ENCODE measurements around the gene SPACA9.

SPACA9 gene

GRCh38 chr9:132887181-132888120, 8.8 kb downstream of the SPACA9 start:
- no peaks in the 10 kb centered on the region for H3K9me3 ChIP-seq (ENCODE audit: low read length)
- H3K4me3 ChIP-seq (ENCODE audit: low read length): no peak overlapping the region
- H3K27me3 ChIP-seq (ENCODE audit: insufficient read depth, low read length): no peaks in the 10 kb centered on the region
- H3K36me3 ChIP-seq (ENCODE audit: insufficient read depth, low read length): peaks cover 8% of the 10 kb centered on the region
- H2AFZ ChIP-seq (ENCODE audit: low read depth, low read length): no peak overlapping the region
- H3K4me1 ChIP-seq (ENCODE audit: insufficient read depth, low read length): no peaks in the 10 kb centered on the region

- Histone ChIP-seq H3K36me3 (ENCODE audit: insufficient read depth, low read length) (peaks cover 15% of the 10 kb centered on the region), H3K4me3 (ENCODE audit: low read length) (no peak overlapping the region), H3K9me3 (ENCODE audit: low read length) (no peaks in the 10 kb centered on the region), H2AFZ (ENCODE audit: low read depth, low read length) (no peak overlapping the region), H3K4me1 (ENCODE audit: insufficient read depth, low read length) (no peaks in the 10 kb centered on the region), H3K27me3 (ENCODE audit: insufficient read depth, low read length) (no peaks in the 10 kb centered on the region)
Observed at GRCh38 chr9:132888151-132888550, 9.5 kb downstream of the SPACA9 start.

- H3K27me3 ChIP-seq (ENCODE audit: insufficient read depth, low read length): no peaks in the 10 kb centered on the region
- H3K4me3 ChIP-seq (ENCODE audit: low read length): no peak overlapping the region
- no peaks in the 10 kb centered on the region for H3K9me3 ChIP-seq (ENCODE audit: low read length)
- peaks cover 56% of the 10 kb centered on the region for H3K36me3 ChIP-seq (ENCODE audit: insufficient read depth, low read length)
- no peak overlapping the region for H2AFZ ChIP-seq (ENCODE audit: low read depth, low read length)
- no peaks in the 10 kb centered on the region for H3K4me1 ChIP-seq (ENCODE audit: insufficient read depth, low read length)
Observed at GRCh38 chr9:132892400-132892799, 13.7 kb downstream of the SPACA9 start.

DNA sequence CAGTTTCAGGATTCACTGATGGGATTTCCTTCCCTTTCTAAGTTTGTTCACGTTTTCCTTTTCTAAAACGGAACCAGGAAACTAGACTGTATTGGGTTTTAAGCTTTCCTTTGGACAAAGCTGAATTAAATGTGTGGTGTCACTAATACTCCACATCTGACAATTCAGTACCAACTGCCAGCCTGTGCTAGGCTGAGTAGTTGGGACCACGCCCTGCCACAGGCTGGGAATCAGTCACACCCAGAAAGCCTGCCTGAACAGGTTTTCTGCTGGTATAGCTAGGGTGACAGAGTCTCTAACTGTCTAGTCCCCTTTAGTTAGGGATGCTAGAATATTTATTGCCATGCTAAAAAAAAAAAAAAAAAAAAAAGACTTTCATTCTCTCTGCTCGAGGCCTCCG, 15.6 kb downstream of the SPACA9 start:
- H3K4me1 ChIP-seq (ENCODE audit: insufficient read depth, low read length): no peaks in the 10 kb centered on the region
- no peak overlapping the region for H2AFZ ChIP-seq (ENCODE audit: low read depth, low read length)
- no peaks in the 10 kb centered on the region for H3K27me3 ChIP-seq (ENCODE audit: insufficient read depth, low read length)
- peaks cover 72% of the 10 kb centered on the region for H3K36me3 ChIP-seq (ENCODE audit: insufficient read depth, low read length)
- H3K9me3 ChIP-seq (ENCODE audit: low read length): no peaks in the 10 kb centered on the region
- no peak overlapping the region for H3K4me3 ChIP-seq (ENCODE audit: low read length)

- Histone ChIP-seq H3K36me3 (ENCODE audit: insufficient read depth, low read length) (peaks cover 80% of the 10 kb centered on the region), H3K4me3 (ENCODE audit: low read length) (no peak overlapping the region), H2AFZ (ENCODE audit: low read depth, low read length) (no peak overlapping the region), H3K4me1 (ENCODE audit: insufficient read depth, low read length) (no peaks in the 10 kb centered on the region), H3K27me3 (ENCODE audit: insufficient read depth, low read length) (no peaks in the 10 kb centered on the region), H3K9me3 (ENCODE audit: low read length) (no peaks in the 10 kb centered on the region)
Observed at GRCh38 chr9:132894862-132895835, 16.5 kb downstream of the SPACA9 start.

GRCh38 chr9:132896264-132896663, 17.6 kb downstream of the SPACA9 start:
- Histone ChIP-seq H3K4me1 (ENCODE audit: insufficient read depth, low read length) (no peaks in the 10 kb centered on the region), H2AFZ (ENCODE audit: low read depth, low read length) (no peak overlapping the region), H3K36me3 (ENCODE audit: insufficient read depth, low read length) (peaks cover 90% of the 10 kb centered on the region), H3K27me3 (ENCODE audit: insufficient read depth, low read length) (no peaks in the 10 kb centered on the region), H3K9me3 (ENCODE audit: low read length) (no peaks in the 10 kb centered on the region), H3K4me3 (ENCODE audit: low read length) (no peak overlapping the region)

DNA sequence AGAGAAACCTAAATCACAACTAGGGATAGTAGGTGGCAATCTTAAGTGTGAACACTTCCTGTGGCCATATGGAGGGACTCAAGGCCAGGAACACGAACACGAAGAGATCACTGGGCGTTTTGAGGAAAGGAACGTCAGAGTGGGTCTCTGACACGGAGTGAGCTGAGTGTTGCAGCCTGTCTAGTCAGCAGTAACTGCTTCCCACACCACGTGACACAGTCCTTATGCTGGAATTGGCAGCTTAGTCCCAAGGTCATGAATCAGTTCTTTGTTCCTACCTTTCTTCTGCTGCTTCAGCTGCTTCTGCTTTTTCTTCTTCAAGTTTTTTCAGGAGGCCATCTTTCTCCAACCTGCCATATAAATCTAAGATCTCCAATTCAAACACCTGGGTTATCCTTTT, 18.2 kb downstream of the SPACA9 start:
- Histone ChIP-seq H3K27me3 (ENCODE audit: insufficient read depth, low read length) (no peaks in the 10 kb centered on the region), H3K9me3 (ENCODE audit: low read length) (no peaks in the 10 kb centered on the region), H3K4me3 (ENCODE audit: low read length) (no peak overlapping the region), H3K4me1 (ENCODE audit: insufficient read depth, low read length) (no peaks in the 10 kb centered on the region), H3K36me3 (ENCODE audit: insufficient read depth, low read length) (peaks cover 89% of the 10 kb centered on the region), H2AFZ (ENCODE audit: low read depth, low read length) (no peak overlapping the region)

GRCh38 chr9:132898051-132898450, 19.4 kb downstream of the SPACA9 start:
- no peaks in the 10 kb centered on the region for H3K4me1 ChIP-seq (ENCODE audit: insufficient read depth, low read length)

GRCh38 chr9:132901858-132902831, 23.4 kb downstream of the SPACA9 start:
- no peaks in the 10 kb centered on the region for H3K9me3 ChIP-seq (ENCODE audit: low read length)
- peaks cover 13% of the 10 kb centered on the region for H3K4me1 ChIP-seq (ENCODE audit: insufficient read depth, low read length)
- H3K36me3 ChIP-seq (ENCODE audit: insufficient read depth, low read length): peaks cover 78% of the 10 kb centered on the region
- no peak overlapping the region for H2AFZ ChIP-seq (ENCODE audit: low read depth, low read length)
- H3K4me3 ChIP-seq (ENCODE audit: low read length): no peak overlapping the region
- no peaks in the 10 kb centered on the region for H3K27me3 ChIP-seq (ENCODE audit: insufficient read depth, low read length)

More at GRCh38 chr9:132898051-132898450, 19.4 kb downstream of the SPACA9 start:
- no peaks in the 10 kb centered on the region for H3K27me3 ChIP-seq (ENCODE audit: insufficient read depth, low read length)
- H2AFZ ChIP-seq (ENCODE audit: low read depth, low read length): no peak overlapping the region
- H3K4me3 ChIP-seq (ENCODE audit: low read length): no peak overlapping the region
- H3K36me3 ChIP-seq (ENCODE audit: insufficient read depth, low read length): peaks cover 86% of the 10 kb centered on the region
- no peaks in the 10 kb centered on the region for H3K9me3 ChIP-seq (ENCODE audit: low read length)

DNA sequence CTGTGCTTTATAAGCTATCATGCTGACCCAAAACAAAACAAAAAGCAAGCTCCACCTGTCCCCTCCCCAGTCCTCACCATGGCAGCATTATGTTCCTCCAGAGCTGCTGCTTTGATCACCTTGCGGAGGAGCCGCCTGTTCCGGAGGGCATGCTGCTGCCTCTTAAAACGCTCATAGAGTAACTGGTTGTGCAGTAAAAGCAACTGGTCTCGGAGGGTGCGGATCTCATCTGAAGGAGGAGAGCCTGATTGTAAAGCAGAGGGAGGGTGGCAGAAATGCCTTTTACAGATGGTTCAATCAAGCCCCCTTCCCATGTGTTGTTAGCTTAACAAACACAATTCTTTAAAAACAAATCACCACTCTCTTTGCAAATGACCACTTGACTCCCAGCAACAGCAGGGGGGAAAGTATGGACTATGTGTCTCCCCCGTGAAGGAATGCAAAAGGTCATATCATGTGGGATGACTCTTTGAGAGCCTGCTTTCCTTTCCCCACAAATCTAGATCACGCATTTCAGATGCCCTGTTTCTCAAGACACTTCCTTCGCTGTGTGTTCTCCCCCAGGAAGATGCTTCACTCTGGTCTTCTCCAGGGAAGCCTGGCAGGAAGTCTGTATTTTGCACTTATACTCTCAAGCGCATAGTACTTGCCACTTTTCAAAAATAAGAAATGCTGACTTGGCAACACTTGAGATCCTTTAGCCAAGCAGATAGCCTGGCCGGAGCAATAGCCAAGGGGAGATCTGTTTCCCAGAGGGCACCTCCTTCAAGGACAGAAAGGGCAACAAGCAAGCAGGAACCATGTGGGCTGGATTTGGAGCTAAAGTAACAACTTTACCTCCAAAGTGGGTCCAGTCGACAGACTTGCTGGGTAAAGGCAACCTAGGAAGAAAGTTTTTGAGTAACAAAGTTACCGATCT, 25.1 kb downstream of the SPACA9 start:
- peaks cover 66% of the 10 kb centered on the region for H3K36me3 ChIP-seq (ENCODE audit: insufficient read depth, low read length)
- H3K9me3 ChIP-seq (ENCODE audit: low read length): no peaks in the 10 kb centered on the region
- peaks cover 13% of the 10 kb centered on the region for H3K4me1 ChIP-seq (ENCODE audit: insufficient read depth, low read length)

DNA sequence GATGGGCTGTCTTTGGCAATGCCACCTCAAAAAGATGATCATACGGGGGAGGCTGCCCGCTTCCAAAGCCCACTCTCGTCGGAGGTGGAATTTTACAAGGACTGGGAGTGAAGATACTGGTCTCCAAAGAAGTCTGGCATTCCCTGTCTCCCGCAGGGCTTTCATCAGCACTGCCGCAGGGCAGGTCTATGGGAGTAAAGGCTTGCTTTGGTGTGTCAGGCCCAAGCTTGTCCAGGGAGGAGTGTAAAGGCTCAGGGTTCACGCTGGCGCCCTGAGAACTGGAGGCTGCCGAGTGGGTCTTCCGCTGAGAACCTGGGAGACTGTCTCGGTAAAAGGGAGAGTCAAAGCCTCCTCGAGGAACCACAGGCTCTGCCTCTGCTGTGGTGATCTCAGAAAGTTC, 27.0 kb downstream of the SPACA9 start:
- no peak overlapping the region for H2AFZ ChIP-seq (ENCODE audit: low read depth, low read length)
- peaks cover 13% of the 10 kb centered on the region for H3K4me1 ChIP-seq (ENCODE audit: insufficient read depth, low read length)
- H3K27me3 ChIP-seq (ENCODE audit: insufficient read depth, low read length): no peaks in the 10 kb centered on the region
- peaks cover 68% of the 10 kb centered on the region for H3K36me3 ChIP-seq (ENCODE audit: insufficient read depth, low read length)
- H3K4me3 ChIP-seq (ENCODE audit: low read length): no peak overlapping the region
- H3K9me3 ChIP-seq (ENCODE audit: low read length): no peaks in the 10 kb centered on the region

More for the DNA sequence above, 25.1 kb downstream of the SPACA9 start:
- Histone ChIP-seq H2AFZ (ENCODE audit: low read depth, low read length) (no peak overlapping the region), H3K4me3 (ENCODE audit: low read length) (no peak overlapping the region), H3K27me3 (ENCODE audit: insufficient read depth, low read length) (no peaks in the 10 kb centered on the region)

Measured in neuron (in vitro differentiated cells).